Natural killer cell (primary cell): ENCODE data around the gene GLT6D1. TPM values are rescaled to one million over a fixed set of nuclear protein-coding genes. Genes with fewer than 3 reads are reported as not detected.
"Not testable (repeated sequence)": the region's sequence is repeated elsewhere in the genome, so short reads cannot be mapped to it uniquely, and the experiment has no call there.

ENCODE experiments used
- ATAC-seq, 3 donors: fragments of 150-1000 bp in 2 of 3; fragments of 200-7000 bp in 1 of 3; cut with Tn5 transposase; 1 replicate in 1 of 3; 2 replicates in 2 of 3; pipeline ENCODE4 v1.10.0; 2021; ENCODE audit warnings: mild to moderate bottlenecking in 2 of 3, moderate library complexity in 2 of 3
- DNase-seq, 2 donors: peaks; one replicate each; pipeline versions ENCODE4 v3.0.0 to v3.0.0-alpha.2; 2013 to 2021; ENCODE audit warnings: mixed read lengths in 1 of 2
- H3K27ac ChIP-seq: one replicate; pipeline ENCODE4 v1.5.1; 2013; ENCODE audit warnings: mild to moderate bottlenecking, low read length
- H3K27me3 ChIP-seq: one replicate; pipeline ENCODE4 v1.6.1; 2013; ENCODE audit warnings: low read length; ENCODE audit not compliant: control insufficient read depth, insufficient read depth
- H3K36me3 ChIP-seq: one replicate; pipeline ENCODE4 v1.6.1; 2013; ENCODE audit warnings: low read length; ENCODE audit not compliant: control insufficient read depth, insufficient read depth
- H3K4me1 ChIP-seq: one replicate; pipeline ENCODE4 v1.6.1; 2013; ENCODE audit warnings: low read length; ENCODE audit not compliant: control insufficient read depth, insufficient read depth
- H3K4me3 ChIP-seq: one replicate; pipeline ENCODE4 v1.5.1; 2013; ENCODE audit warnings: low read length
- H3K9me3 ChIP-seq: one replicate; pipeline ENCODE4 v1.6.1; 2013; ENCODE audit warnings: low read length; ENCODE audit not compliant: control insufficient read depth, insufficient read depth
- H3K27ac Mint-ChIP-seq, 2 donors: one replicate each; pipeline ENCODE4 v1.8.0; 2022; ENCODE audit warnings: mild to moderate bottlenecking in 2 of 2, mixed read lengths in 2 of 2, moderate library complexity in 1 of 2
- H3K27me3 Mint-ChIP-seq, 2 donors: one replicate each; pipeline ENCODE4 v1.8.0; 2022; ENCODE audit warnings: low read depth in 2 of 2, mixed read lengths in 2 of 2
- H3K36me3 Mint-ChIP-seq: one replicate; pipeline ENCODE4 v1.8.0; 2022; ENCODE audit warnings: mixed read lengths
- H3K4me1 Mint-ChIP-seq, 2 donors: one replicate each; pipeline ENCODE4 v1.8.0; 2022; ENCODE audit warnings: mixed read lengths in 2 of 2
- H3K4me3 Mint-ChIP-seq: one replicate; pipeline ENCODE4 v1.8.0; 2022; ENCODE audit warnings: mild to moderate bottlenecking, moderate library complexity, mixed read lengths
- H3K9me3 Mint-ChIP-seq, 2 donors: one replicate each; pipeline ENCODE4 v1.8.0; 2022; ENCODE audit warnings: mixed read lengths in 2 of 2
- WGBS: methylation state at CpG from one replicate; pipeline ENCODE4 v1.1.7; 2013; ENCODE audit warnings: missing lambda C conversion rate; ENCODE audit not compliant: insufficient coverage; 5-methylcytosine and 5-hydroxymethylcytosine counted together
- intact Hi-C: fragments of 100-400 bp; cut with micrococcal nuclease; formaldehyde crosslinking; loops from one replicate; pipeline ENCODE4 v1.14.2; 2022
- total RNA-seq, 4 donors: library from RNA; stranded (reverse); fragments of 120-200 nt in 1 of 4; gene quantifications; one replicate each; pipeline versions ENCODE4 v1.2.3 to v1.2.4, GENCODE V29; 2013 to 2022
- TF ChIP-seq, protein P1 (sequence below): fragments of 200-600 bp; IDR thresholded peaks from one replicate; pipeline ENCODE4 v1.8.0; 2022; ENCODE audit warnings: antibody characterized with exemption

Gene GLT6D1
- total RNA-seq, 3 donors from 2014 or later (not counting 1 experiment from before 2014, with no cell fraction given): not detected

DNA sequence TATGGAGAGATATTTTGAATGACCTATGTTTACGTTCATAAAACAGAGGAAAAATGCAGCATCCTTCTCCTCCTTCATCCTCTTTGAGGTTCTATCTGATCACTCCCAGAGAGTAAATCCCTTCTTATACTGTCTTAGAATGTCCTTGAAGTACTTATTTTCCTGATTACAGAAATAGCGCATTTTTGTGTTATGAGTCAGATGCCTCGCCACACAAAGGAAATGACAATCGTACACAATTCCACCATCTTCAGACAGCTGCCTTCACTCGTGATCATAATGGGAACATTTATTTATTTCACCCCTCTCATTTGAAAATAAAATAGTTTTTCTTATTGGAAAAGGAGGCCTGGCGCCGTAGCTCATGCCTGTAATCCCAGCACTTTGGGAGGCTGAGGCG lies 2.4 kb upstream of the GLT6D1 start:
- no peaks in the 10 kb centered on the region for H3K36me3 ChIP-seq
- H3K4me1 ChIP-seq: no peaks in the 10 kb centered on the region
- ATAC-seq (no peak), DNase-seq (no peak)
- Mint-ChIP-seq H3K27me3 (peaks cover 8 to 16% of the 10 kb centered on the region in 2 donors), H3K4me3 (no peak overlapping the region), H3K36me3 (peaks cover 14% of the 10 kb centered on the region), H3K4me1 (no peaks in the 10 kb centered on the region), H3K27ac (no peak overlapping the region), H3K9me3 (peaks cover 12 to 13% of the 10 kb centered on the region in 2 donors)
- H3K4me3 ChIP-seq: no peak overlapping the region
- no peak overlapping the region for H3K27ac ChIP-seq
- 69% methylated on average over 8 of the region's 8 CpGs for WGBS
- TF ChIP-seq, protein P1, sequence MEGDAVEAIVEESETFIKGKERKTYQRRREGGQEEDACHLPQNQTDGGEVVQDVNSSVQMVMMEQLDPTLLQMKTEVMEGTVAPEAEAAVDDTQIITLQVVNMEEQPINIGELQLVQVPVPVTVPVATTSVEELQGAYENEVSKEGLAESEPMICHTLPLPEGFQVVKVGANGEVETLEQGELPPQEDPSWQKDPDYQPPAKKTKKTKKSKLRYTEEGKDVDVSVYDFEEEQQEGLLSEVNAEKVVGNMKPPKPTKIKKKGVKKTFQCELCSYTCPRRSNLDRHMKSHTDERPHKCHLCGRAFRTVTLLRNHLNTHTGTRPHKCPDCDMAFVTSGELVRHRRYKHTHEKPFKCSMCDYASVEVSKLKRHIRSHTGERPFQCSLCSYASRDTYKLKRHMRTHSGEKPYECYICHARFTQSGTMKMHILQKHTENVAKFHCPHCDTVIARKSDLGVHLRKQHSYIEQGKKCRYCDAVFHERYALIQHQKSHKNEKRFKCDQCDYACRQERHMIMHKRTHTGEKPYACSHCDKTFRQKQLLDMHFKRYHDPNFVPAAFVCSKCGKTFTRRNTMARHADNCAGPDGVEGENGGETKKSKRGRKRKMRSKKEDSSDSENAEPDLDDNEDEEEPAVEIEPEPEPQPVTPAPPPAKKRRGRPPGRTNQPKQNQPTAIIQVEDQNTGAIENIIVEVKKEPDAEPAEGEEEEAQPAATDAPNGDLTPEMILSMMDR: no peak
- peaks cover 6% of the 10 kb centered on the region for H3K9me3 ChIP-seq
- peaks cover 2% of the 10 kb centered on the region for H3K27me3 ChIP-seq
- intact Hi-C loops: no loop called here

DNA sequence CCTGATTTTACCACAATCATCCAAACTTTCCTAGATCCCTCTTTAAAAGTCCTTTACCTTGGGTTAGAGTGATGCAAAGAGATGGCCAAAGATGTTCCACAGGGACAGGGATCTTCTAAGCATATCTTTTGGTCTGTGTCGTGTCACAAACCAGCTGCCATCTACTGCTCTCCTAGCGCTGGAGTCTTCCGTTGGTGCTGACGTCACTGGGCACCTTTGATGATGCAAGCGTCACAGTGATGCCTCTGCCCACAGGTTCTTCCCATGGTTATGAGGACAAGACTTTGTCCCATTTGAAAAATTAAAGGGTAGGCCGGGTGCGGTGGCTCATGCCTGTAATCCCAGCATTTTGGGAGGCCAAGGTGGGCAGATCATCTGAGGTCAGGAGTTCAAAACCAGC lies 1.7 kb upstream of the GLT6D1 start:
- TF ChIP-seq, protein P1: no peak
- Mint-ChIP-seq H3K4me1 (no peaks in the 10 kb centered on the region), H3K27ac (no peak overlapping the region), H3K9me3 (peaks cover 12 to 13% of the 10 kb centered on the region in 2 donors), H3K27me3 (peaks cover 9 to 16% of the 10 kb centered on the region in 2 donors), H3K4me3 (no peak overlapping the region), H3K36me3 (peaks cover 13% of the 10 kb centered on the region)
- peaks cover 6% of the 10 kb centered on the region for H3K9me3 ChIP-seq
- H3K4me1 ChIP-seq: no peaks in the 10 kb centered on the region
- 79% methylated on average over 7 of the region's 7 CpGs for WGBS
- intact Hi-C loops: no loop called here
- no peak overlapping the region for H3K4me3 ChIP-seq
- H3K36me3 ChIP-seq: no peaks in the 10 kb centered on the region
- H3K27ac ChIP-seq: no peak overlapping the region
- no peak for ATAC-seq
- DNase-seq: no peak
- H3K27me3 ChIP-seq: peaks cover 2% of the 10 kb centered on the region

DNA sequence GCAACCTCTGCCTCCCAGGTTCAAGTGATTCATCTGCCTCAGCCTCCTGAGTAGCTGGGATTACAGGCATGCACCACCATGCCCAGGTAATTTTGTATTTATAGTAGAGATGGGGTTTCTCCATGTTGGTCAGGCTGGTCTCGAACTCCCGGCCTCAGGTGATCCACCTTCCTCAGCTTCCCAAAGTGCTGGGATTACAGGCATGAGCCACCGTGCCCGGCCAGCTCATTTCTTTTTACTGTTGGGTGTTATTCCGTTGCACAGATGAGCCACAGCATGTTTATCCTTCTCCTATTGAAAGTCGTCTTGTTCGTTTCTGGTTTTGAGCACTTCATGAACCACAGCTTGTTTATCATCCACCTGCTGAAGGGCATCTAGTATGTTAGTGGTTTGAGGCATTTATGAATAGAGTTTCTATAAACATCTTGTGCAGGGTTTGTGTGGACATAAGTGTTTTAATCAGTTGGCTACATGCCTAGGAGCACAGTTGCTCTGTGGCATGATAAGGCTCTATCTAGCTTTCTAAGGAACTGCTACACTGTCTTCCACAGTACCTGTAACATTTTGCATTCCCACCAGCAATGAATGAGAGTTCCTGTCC lies 2.3 kb downstream of the GLT6D1 start:
- intact Hi-C loops, H3K4me1 Mint-ChIP-seq, H3K27ac ChIP-seq, H3K27me3 ChIP-seq, H3K9me3 Mint-ChIP-seq, H3K36me3 Mint-ChIP-seq, DNase-seq, H3K4me3 ChIP-seq, H3K36me3 ChIP-seq, H3K4me1 ChIP-seq, H3K9me3 ChIP-seq, H3K27ac Mint-ChIP-seq, H3K4me3 Mint-ChIP-seq, ATAC-seq: not testable (repeated sequence)
- peaks cover 7 to 16% of the 10 kb centered on the region in 2 donors for H3K27me3 Mint-ChIP-seq
- WGBS: 93% methylated on average over 7 of the region's 7 CpGs

DNA sequence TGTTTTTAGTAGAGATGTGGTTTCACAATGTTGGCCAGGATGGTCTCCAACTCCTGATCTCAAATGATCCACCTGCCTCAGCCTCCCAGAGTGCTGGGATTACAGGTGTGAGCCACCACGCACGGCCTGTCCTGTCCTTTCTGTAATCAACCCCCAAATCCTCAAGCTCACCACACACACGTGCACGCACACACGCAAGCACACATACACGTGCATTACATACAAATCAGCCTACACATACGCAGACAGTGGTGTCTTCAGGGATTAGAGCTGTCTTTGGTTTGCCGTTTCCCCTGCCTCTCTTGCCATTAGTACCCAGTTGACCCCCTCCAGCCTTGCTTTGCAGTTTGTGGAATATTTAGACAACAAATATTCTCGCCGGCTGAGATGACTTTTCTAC lies 6.5 kb downstream of the GLT6D1 start:
- H3K36me3 Mint-ChIP-seq: peaks cover 9% of the 10 kb centered on the region
- Histone ChIP-seq H3K4me3 (no peak overlapping the region), H3K4me1 (no peaks in the 10 kb centered on the region), H3K36me3 (no peaks in the 10 kb centered on the region), H3K9me3 (no peaks in the 10 kb centered on the region), H3K27me3 (no peaks in the 10 kb centered on the region), H3K27ac (no peak overlapping the region)
- H3K4me1 Mint-ChIP-seq: no peaks in the 10 kb centered on the region
- DNase-seq (no peak), ATAC-seq (no peak)
- peaks cover 16 to 32% of the 10 kb centered on the region in 2 donors for H3K27me3 Mint-ChIP-seq
- H3K27ac Mint-ChIP-seq: no peak overlapping the region
- H3K9me3 Mint-ChIP-seq: peaks cover 0 to 9% of the 10 kb centered on the region in 2 donors
- intact Hi-C loops: no loop called here
- TF ChIP-seq, protein P1: no peak
- no peak overlapping the region for H3K4me3 Mint-ChIP-seq
- WGBS: 89% methylated on average over 10 of the region's 10 CpGs
